Peyer's patch (tissue), 4 donors: ENCODE data around the gene IFITM5. TPM values are rescaled to one million over a fixed set of nuclear protein-coding genes. Genes with fewer than 3 reads are reported as not detected.

Experiments
- DNase-seq, 3 donors: peaks; one replicate each; pipeline ENCODE4 v3.0.0-alpha.2; 2017 to 2019
- H3K27ac ChIP-seq, 4 donors: fragments of 200-600 bp; sonication (generic); one replicate each; pipeline ENCODE4 v1.5.1; 2016 to 2019
- H3K27me3 ChIP-seq, 2 donors: fragments of 200-600 bp; sonication (generic); one replicate each; pipeline ENCODE4 v1.5.1; 2019
- H3K36me3 ChIP-seq, 3 donors: fragments of 200-600 bp; sonication (generic); one replicate each; pipeline ENCODE4 v1.5.1; 2016 to 2019
- H3K4me1 ChIP-seq, 4 donors: fragments of 200-600 bp; sonication (generic); one replicate each; pipeline ENCODE4 v1.5.1; 2016 to 2019
- H3K4me3 ChIP-seq, 4 donors: fragments of 200-600 bp; sonication (generic); 1 replicate in 3 of 4; 2 replicates in 1 of 4; pipeline ENCODE4 v1.5.1; 2016 to 2019; ENCODE audit warnings: mild to moderate bottlenecking in 1 of 4
- H3K9me3 ChIP-seq, 4 donors: fragments of 200-600 bp; sonication (generic); one replicate each; pipeline ENCODE4 v1.5.1; 2016 to 2019; ENCODE audit warnings: mild to moderate bottlenecking in 1 of 4
- POLR2A ChIP-seq, 2 donors: fragments of 450-650 bp; IDR thresholded peaks; one replicate each; pipeline ENCODE4 v1.5.1; 2017; ENCODE audit warnings: antibody characterized with exemption in 2 of 2, mild to moderate bottlenecking in 2 of 2, moderate library complexity in 2 of 2
- total RNA-seq, 4 donors: library from RNA; depleted of rRNA; stranded (reverse); fragments of >200 nt; gene quantifications; one replicate each; pipeline ENCODE4 v1.1.0, GENCODE V29; 2016
- TF ChIP-seq, protein P1 (sequence below), 6 experiments: fragments of 450-650 bp in 4 of 6; fragments of 200-600 bp in 2 of 6; sonication (generic) in 1 of 6; IDR thresholded peaks; one replicate each; pipeline ENCODE4 v1.5.1; 2017 to 2019; ENCODE audit warnings: antibody characterized with exemption in 6 of 6, mild to moderate bottlenecking in 3 of 6, moderate library complexity in 1 of 6

IFITM5 gene
- total RNA-seq, 4 donors from 2014 or later = not detected

DNA sequence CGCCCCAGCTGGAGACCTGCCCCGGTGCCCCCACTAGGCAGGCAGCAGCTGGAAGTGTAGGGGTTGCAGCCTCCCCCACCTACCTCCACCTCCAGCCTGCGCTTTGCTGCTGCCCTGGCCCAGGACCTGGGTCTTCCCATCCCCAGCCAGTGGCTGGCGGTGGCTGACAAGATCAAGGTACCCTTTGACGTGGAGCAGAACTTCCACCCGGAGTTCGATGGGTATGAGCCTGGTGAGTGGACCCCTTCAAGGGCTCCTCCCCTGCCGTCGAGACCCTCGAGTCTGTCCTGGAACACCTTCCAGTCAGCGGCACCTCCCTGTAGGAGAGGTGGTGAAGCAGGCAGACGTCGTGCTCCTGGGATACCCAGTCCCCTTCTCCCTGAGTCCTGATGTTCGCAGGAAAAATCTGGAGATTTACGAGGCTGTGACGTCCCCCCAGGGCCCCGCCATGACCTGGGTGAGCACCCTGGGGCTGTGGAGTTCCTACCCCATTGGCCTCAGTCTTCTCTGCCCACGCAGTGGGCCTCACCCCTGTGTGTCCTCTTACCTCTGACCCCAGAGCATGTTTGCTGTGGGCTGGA is 6.0 kb downstream of the IFITM5 start:
- TF ChIP-seq, protein P1, sequence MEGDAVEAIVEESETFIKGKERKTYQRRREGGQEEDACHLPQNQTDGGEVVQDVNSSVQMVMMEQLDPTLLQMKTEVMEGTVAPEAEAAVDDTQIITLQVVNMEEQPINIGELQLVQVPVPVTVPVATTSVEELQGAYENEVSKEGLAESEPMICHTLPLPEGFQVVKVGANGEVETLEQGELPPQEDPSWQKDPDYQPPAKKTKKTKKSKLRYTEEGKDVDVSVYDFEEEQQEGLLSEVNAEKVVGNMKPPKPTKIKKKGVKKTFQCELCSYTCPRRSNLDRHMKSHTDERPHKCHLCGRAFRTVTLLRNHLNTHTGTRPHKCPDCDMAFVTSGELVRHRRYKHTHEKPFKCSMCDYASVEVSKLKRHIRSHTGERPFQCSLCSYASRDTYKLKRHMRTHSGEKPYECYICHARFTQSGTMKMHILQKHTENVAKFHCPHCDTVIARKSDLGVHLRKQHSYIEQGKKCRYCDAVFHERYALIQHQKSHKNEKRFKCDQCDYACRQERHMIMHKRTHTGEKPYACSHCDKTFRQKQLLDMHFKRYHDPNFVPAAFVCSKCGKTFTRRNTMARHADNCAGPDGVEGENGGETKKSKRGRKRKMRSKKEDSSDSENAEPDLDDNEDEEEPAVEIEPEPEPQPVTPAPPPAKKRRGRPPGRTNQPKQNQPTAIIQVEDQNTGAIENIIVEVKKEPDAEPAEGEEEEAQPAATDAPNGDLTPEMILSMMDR (IDR thresholded peaks at IDR 0.05) = no peak
- no peak for TF ChIP-seq POLR2A (IDR thresholded peaks at IDR 0.05)
- Histone ChIP-seq H3K27me3 (no peaks in the 10 kb centered on the region), H3K27ac (no peak overlapping the region), H3K4me3 (no peak overlapping the region), H3K36me3 (peaks cover 0 to 21% (median 0%) of the 10 kb centered on the region in 3 donors), H3K9me3 (no peaks in the 10 kb centered on the region), H3K4me1 (peaks cover 0 to 31% (median 8%) of the 10 kb centered on the region in 4 donors)
- DNase-seq = no peak

DNA sequence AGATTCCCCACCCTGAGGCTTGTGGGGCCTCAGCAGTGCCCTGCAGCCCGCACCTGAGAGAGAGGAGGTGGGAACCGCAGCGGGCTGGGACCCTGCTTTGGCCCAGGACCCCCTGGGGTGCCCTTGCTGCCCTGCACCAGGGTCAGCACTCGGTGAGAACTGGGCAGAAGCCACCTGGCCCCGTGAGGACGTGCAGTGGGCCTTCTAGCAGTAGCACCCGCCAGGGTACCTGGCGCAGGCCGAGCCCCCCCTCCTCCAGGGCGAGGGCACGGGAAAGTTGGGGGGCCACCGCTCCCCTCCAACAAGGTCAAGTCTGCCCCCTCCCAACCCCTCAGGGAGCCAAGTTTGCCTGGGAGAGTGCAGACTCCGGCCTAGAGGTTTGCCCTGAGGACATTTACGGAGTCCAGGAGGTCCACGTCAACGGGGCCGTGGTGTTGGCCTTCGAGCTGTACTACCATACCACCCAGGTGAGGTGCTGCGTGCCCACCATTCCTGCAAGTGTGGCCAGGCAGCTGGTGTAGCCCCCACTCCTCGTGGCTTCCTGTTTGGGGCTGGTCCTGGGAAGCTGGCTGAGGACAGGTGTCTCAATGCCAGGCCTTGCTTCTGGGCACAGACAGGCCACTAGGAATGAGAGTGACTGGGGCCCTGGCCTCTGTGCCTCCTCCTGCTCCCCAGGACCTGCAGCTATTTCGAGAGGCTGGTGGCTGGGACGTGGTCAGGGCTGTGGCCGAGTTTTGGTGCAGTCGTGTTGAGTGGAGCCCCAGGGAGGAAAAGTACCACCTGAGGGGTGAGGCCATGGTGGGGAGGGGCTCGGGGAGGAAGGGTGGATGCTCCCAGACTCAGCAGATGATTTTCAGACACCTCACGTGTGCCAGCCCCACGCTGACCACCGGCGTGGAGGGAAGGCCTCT is 6.9 kb downstream of the IFITM5 start:
- Histone ChIP-seq H3K9me3 (no peaks in the 10 kb centered on the region), H3K36me3 (peaks cover 0 to 21% (median 0%) of the 10 kb centered on the region in 3 donors), H3K4me3 (no peak overlapping the region), H3K27me3 (no peaks in the 10 kb centered on the region), H3K27ac (no peak overlapping the region), H3K4me1 (peaks cover 0 to 24% (median 4%) of the 10 kb centered on the region in 4 donors)
- no peak for TF ChIP-seq POLR2A (IDR thresholded peaks at IDR 0.05)
- TF ChIP-seq, protein P1 (IDR thresholded peaks at IDR 0.05) = no peak
- peak in 1 of 3 donors; percentile 48 for DNase-seq

DNA sequence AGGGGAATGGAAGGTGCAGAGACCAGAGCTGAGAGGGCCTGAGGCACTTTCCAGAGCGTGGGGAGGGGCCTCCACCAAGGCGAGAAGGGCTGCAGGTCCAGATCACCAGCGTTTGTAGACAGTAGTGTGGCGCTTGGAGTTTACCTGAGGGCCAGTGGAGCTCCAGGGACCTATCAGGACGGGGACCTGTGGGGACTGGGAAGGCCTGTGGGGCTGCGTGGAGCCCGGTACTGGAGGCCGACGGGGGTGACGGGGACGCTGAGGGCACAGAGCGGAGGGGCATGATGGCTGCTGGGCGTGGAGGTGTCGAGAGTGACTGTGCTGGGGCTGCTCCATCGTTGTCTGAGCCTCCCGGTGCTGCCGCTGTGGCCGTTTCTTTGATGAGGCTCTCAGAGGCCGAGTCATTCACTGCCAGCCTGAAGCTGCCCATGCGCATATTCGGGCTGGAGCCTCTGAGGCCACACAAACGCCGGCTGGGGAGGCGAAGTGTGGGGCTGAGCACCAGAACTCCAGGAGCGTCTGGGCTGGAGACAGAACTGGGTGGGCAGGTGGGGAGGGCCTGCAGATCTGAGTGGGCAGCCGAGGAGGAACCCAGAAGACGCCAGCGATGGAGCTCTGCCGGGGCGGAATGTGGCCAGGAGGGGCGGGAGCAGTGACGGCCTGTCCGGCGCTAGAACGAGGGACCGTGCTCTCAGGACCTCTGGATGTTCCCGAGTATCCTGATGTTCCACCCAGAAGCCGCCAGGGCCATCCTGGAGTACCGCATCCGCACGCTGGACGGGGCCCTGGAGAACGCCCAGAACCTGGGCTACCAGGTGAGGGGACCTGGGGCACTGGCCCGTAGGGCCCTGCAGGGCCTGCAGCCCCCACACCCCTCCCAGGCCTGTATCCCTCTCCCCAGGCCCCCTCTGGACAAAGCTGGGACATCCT is 7.8 kb downstream of the IFITM5 start:
- Histone ChIP-seq H3K27me3 (no peaks in the 10 kb centered on the region), H3K4me1 (peaks cover 0 to 20% (median 4%) of the 10 kb centered on the region in 4 donors), H3K27ac (no peak overlapping the region), H3K4me3 (no peak overlapping the region), H3K36me3 (peaks cover 0 to 21% (median 0%) of the 10 kb centered on the region in 3 donors), H3K9me3 (no peaks in the 10 kb centered on the region)
- TF ChIP-seq POLR2A (IDR thresholded peaks at IDR 0.05) = no peak
- TF ChIP-seq, protein P1 (IDR thresholded peaks at IDR 0.05) = no peak
- peak in 1 of 3 donors; percentile 47 for DNase-seq

DNA sequence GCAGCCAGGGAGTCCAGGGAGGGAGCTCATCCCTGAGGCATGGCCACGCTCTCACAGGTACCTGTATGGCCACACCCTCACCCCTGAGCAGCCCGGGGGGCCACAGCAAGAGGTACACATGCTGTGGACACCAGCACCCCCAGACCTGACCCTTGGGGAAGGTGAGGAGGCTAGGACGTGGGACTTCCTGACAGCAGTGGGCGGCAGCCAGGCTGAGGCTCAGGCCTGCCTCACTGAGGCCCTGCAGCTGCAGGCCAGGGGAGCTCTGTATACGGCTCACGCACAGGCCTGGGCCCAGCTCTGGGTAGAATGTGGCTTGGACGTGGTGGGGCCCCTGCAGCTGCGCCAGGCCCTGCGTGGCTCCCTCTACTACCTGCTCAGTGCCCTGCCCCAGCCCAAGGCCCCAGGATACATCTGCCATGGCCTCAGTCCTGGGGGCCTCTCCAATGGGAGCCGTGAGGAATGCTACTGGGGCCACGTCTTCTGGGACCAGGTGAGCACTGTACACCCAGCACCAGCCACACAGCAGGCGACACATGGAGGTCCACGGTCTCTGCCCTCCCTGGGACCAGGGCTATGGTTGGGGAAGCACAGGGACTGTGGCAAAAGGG is 8.6 kb downstream of the IFITM5 start:
- H3K4me3 ChIP-seq = no peak overlapping the region
- peaks cover 0 to 21% (median 0%) of the 10 kb centered on the region in 3 donors for H3K36me3 ChIP-seq
- H3K9me3 ChIP-seq = no peaks in the 10 kb centered on the region
- peaks cover 0 to 20% (median 4%) of the 10 kb centered on the region in 4 donors for H3K4me1 ChIP-seq
- H3K27ac ChIP-seq = peak overlapping the region in 2 of 4 donors; percentile 95 to 96
- TF ChIP-seq POLR2A (IDR thresholded peaks at IDR 0.05) = no peak
- TF ChIP-seq, protein P1 (IDR thresholded peaks at IDR 0.05) = no peak
- DNase-seq = peak in 2 of 3 donors; percentile 48 to 49
- no peaks in the 10 kb centered on the region for H3K27me3 ChIP-seq
